Measurements from ENCODE around the gene CENPN.

CENPN gene

GRCh38 chr16:80991792-80992430 is 15.1 kb upstream of the CENPN start:
- DNase-seq (ENCODE audit: low read depth, low spot score), result no peak

GRCh38 chr16:80992676-80993293 is 14.2 kb upstream of the CENPN start:
- DNase-seq (ENCODE audit: low read depth, low spot score), result no peak

- DNase-seq (ENCODE audit: low read depth, low spot score), result no peak
Observed at GRCh38 chr16:80993307-80993706, 13.7 kb upstream of the CENPN start.

- DNase-seq (ENCODE audit: low read depth, low spot score), result no peak
Observed at GRCh38 chr16:80993834-80994233, 13.2 kb upstream of the CENPN start.

- no peak for DNase-seq (ENCODE audit: low read depth, low spot score)
Observed at GRCh38 chr16:80994451-80994850, 12.6 kb upstream of the CENPN start.

GRCh38 chr16:80996688-80997138 is 10.3 kb upstream of the CENPN start:
- DNase-seq (ENCODE audit: low read depth, low spot score), result no peak

- no peak for DNase-seq (ENCODE audit: low read depth, low spot score)
Observed at GRCh38 chr16:80997139-80997798, 9.7 kb upstream of the CENPN start.

GRCh38 chr16:80997964-80998620 is 8.9 kb upstream of the CENPN start:
- no peak for DNase-seq (ENCODE audit: low read depth, low spot score)

- no peak for DNase-seq (ENCODE audit: low read depth, low spot score)
Observed at GRCh38 chr16:81000873-81001272, 6.1 kb upstream of the CENPN start.

GRCh38 chr16:81001330-81001729 is 5.7 kb upstream of the CENPN start:
- no peak for DNase-seq (ENCODE audit: low read depth, low spot score)

- no peak for DNase-seq (ENCODE audit: low read depth, low spot score)
Observed at GRCh38 chr16:81003064-81003463, 4.0 kb upstream of the CENPN start.

- DNase-seq (ENCODE audit: low read depth, low spot score), result no peak
Observed at GRCh38 chr16:81003610-81004460, 3.2 kb upstream of the CENPN start.

GRCh38 chr16:81004646-81005353 is 2.2 kb upstream of the CENPN start:
- DNase-seq (ENCODE audit: low read depth, low spot score), result no peak

- no peak for DNase-seq (ENCODE audit: low read depth, low spot score)
Observed at GRCh38 chr16:81005610-81006161, 1.3 kb upstream of the CENPN start.

- no peak for DNase-seq (ENCODE audit: low read depth, low spot score)
Observed at GRCh38 chr16:81006211-81006812, 702 bp upstream of the CENPN start.

- DNase-seq (ENCODE audit: low read depth, low spot score), result no peak
Observed at GRCh38 chr16:81008505-81008789, 1.4 kb downstream of the CENPN start.

GRCh38 chr16:81012974-81013373 is 6.0 kb downstream of the CENPN start:
- DNase-seq (ENCODE audit: low read depth, low spot score), result no peak

GRCh38 chr16:81014672-81015071 is 7.7 kb downstream of the CENPN start:
- no peak for DNase-seq (ENCODE audit: low read depth, low spot score)

GRCh38 chr16:81018496-81018895 is 11.5 kb downstream of the CENPN start:
- DNase-seq (ENCODE audit: low read depth, low spot score), result no peak

GRCh38 chr16:81026429-81026828 is 19.4 kb downstream of the CENPN start:
- DNase-seq (ENCODE audit: low read depth, low spot score), result no peak

Data from brain pericyte (primary cell).